HG03469 (cell line): ENCODE data around the gene DUS2.

Experiments
- ATAC-seq: cut with Tn5 transposase; IDR thresholded peaks from one replicate; pipeline ENCODE4 v1.9.1; 2021; ENCODE audit warnings: mild to moderate bottlenecking, moderate library complexity, moderate number of reproducible peaks; ENCODE audit not compliant: unreplicated experiment

DUS2 gene

GRCh38 chr16:68040506-68041288 lies 17.6 kb downstream of the DUS2 start:
- no peak for ATAC-seq

DNA sequence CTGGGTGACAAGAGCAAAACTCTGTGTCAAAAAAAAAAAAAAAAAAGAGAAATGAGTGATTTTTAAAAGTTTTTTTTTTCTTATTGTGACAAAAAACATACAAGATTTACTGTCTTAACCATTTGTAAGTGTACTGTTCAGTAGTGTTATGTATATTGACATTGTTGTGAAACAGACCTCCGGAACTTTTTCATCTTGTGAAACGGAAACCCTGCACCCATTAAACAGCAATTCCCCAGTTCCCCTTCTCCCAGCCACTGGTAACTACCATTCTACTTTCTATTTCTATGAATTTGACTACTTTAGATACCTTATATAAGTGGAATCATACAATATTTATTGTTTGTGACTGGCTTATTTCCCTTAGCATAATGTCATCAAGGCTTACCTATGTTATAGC lies 18.7 kb downstream of the DUS2 start:
- ATAC-seq, result no peak

DNA sequence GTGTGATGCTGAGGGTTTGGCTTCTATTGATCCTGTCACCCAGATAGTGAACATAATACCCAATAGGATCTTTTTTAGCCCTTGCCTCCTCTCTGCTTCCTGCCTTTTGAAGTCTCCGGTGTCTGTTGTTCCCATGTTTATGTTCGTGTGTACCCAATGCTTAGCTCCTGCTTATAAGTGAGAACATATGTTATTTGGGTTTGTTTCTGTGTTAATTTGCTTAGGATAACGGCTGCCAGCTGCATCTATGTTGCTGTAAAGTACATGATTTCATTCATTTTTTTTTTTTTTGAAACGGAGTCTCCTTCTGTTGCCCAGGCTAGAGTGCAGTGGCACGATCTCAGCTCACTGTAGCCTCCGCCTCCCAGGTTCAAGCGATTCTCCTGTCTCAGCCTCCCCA lies 23.0 kb downstream of the DUS2 start:
- ATAC-seq, result no peak

GRCh38 chr16:68047987-68048386 lies 24.9 kb downstream of the DUS2 start:
- no peak for ATAC-seq

- no peak for ATAC-seq
Observed at GRCh38 chr16:68049449-68049848, 26.4 kb downstream of the DUS2 start.

- no peak for ATAC-seq
Observed at GRCh38 chr16:68055395-68055794, 32.3 kb downstream of the DUS2 start.

DNA sequence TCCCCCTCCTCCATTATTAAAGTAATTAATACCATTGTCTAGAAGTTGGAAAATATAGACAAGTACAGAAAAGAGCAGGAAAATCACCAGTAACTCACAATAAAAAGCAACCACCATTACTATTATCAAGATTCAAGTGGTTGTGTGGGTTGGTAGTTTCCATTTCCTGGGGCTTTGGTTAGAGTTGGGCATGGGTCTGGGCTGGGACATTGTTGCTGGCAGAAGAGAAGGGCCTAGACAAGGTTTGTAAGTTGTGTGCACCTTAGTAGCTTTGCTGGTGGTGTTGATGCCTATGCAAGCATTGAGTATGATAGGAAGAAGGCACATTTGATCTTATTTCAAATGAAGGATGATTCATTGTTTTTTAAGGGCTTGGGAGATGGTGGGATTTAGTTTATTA lies 36.7 kb downstream of the DUS2 start:
- ATAC-seq, result no peak

DNA sequence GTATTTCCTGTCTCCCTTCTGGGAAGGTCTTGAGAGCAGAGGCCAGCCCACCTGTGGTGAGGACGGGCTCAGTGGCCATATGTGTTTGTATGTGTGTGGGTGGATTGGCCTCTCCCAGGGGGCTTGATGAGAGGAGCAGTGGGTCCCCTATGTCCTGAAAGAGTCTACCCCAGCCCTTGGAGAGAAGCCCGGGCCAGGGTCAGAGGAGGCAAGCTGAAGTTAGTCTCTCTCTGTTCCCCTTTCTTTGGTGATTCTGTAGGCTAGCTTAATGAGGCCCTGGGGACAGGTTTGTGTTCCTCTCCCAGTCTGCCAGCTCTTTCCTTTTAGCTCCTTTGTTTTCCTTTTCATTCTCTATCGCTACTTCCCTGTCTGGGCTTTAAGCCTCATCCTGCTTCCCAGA lies 38.3 kb downstream of the DUS2 start:
- no peak for ATAC-seq

DNA sequence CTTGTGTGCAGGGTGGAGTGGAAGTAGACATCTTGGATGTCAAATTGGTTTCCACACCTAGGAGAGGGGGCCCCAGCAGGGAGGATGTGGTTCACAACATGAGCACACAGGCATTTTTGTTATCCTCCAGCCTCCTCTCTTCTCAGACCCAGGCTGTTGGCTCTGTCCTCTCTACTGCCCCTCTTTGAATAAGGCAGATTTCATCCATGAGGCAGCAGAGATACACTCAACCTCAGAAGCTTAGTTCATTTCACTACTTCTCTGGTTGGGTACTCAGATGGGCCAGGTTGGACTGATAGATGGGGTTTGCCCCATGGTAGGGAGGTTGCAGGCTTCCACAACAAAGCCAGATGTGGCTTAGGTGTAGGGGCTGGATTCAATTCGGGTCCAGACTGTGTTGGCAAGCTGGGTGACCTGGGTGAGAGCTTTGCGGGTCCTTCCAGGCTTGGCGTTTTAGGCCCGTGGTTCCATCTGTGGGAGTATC lies 39.9 kb downstream of the DUS2 start:
- no peak for ATAC-seq

DNA sequence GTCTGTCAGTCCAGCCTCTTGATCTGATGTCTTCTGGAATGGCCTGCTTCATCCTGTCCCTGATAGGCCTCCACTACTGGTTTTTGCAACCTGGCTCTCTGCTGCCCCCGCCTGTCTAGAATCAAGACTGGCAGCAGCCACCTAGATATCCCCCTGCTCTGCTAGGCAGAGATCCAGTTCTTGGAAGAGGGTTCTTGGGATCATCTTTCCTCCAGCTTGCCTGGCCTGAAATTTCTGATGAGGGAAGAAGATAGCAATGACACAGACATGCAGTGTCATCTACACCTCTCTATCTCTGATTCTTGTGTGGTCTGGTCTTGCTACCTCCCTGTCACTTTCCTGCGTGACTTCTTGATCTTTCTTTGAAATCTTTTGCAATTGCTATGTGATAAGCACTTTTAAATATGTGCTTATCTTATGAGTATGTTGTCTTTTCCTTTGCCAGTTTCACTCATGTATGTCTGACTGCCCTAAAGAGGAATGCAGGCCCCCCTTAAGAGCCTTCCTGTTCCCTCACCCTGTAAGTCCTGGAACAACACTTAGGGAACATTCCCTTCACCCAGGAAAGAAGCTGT lies 41.8 kb downstream of the DUS2 start:
- ATAC-seq, result no peak

- ATAC-seq, result no peak
Observed at GRCh38 chr16:68065716-68066305, 42.7 kb downstream of the DUS2 start.

- no peak for ATAC-seq
Observed at GRCh38 chr16:68066763-68067162, 43.7 kb downstream of the DUS2 start.

GRCh38 chr16:68068926-68069325 lies 45.8 kb downstream of the DUS2 start:
- no peak for ATAC-seq

DNA sequence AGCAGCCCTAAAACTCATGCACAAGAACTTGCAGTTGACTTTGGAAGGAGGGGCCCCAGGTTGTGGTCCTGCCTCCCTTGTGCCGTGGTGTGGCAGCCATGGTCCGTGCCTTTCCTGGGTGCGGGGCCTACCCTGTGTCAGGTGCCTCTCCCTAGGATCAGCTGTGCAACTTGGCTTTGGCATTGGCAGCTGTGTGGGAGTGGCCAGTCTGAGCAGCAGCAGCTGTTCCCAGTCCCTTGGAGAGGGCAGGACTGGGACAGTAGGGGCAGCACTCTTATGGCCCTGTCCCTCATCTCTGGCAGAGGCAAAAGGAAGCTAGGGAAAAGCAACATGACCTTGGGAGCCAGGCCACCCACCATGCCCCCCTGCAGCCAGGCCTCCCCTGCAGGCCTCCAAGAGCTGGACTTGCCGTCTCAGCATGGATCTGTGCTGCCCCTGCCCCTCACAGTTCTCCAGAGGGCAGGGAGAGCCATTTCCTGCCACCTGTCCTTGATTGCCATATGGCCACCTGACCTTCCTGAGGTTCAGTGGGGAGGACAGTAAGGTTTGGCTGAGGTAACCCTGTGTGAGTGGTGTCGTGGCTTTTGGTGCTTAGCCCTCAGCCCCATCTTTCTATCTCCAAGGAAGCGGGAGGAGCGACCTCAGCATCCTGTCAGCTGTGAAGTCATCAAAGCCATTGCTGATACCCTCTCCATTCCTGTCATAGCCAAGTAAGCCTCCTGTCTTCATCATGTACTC lies 46.6 kb downstream of the DUS2 start:
- no peak for ATAC-seq

DNA sequence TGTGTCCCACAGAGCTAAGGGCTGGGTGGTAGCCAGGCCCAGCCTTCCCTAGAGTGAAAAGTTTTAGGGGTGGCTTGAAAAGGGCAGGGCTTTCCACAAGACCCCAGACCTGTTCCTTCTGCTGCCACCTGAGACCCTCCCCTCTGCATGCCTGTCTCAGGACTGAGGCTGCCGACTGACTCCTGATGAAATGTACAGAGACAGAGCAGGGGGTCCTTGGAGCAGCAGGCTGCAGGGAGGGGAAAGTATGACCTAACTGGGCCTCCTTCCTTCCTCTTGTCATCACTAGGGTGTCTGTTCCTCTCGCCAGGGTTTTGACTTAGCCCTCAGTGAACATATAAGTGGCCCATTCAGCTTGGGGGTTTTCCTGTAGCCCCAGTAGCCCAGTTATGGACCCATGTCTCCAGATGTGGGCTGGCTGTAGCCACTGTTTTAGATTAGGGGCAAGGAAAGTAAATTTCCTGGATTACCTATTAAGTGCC lies 47.2 kb downstream of the DUS2 start:
- ATAC-seq, result no peak

DNA sequence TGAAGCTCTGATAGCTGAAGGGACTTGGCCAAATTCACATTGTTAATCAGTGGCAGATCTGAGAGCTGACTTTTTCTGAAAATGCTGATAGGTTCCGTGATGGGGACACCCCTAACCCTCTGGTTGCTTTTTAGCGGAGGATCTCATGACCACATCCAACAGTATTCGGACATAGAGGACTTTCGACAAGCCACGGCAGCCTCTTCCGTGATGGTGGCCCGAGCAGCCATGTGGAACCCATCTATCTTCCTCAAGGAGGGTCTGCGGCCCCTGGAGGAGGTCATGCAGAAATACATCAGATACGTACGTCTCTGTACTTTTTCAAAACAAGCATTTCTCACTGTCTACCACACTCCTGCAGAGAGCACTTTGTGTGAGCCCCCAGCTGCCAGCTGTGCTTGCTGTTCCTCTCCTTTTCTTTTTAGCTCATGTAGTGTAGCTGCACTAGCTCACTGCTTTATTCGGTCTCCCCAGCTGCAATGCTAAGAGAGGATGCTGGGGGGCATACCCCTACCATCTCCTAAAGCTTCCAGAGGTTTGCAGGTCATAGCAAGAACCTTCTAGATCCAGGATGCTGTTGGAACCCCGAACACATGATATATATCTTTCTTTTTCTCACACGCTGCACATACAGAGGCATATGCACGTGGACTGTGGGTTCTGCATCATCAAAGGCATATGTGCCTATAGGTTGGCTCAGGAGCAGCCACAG lies 47.9 kb downstream of the DUS2 start:
- no peak for ATAC-seq

DNA sequence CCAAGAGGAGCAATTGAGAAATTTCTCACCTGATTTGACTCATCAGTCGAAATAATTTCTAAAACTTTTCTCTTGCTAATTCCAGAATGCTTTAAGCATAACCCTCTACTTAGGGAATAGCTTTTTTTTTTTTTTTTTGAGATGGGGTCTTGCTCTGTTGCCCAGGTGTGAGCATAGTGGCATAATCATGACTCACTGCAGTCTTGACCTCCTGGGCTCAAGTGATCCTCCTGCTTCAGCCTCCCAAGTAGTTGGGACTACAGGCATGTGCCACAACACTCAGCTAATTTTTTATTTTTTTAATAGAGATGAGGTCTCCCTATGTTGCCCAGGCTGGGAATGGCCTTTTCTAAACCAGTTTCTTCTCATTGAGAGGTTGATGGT lies 48.4 kb downstream of the DUS2 start:
- ATAC-seq, result no peak

DNA sequence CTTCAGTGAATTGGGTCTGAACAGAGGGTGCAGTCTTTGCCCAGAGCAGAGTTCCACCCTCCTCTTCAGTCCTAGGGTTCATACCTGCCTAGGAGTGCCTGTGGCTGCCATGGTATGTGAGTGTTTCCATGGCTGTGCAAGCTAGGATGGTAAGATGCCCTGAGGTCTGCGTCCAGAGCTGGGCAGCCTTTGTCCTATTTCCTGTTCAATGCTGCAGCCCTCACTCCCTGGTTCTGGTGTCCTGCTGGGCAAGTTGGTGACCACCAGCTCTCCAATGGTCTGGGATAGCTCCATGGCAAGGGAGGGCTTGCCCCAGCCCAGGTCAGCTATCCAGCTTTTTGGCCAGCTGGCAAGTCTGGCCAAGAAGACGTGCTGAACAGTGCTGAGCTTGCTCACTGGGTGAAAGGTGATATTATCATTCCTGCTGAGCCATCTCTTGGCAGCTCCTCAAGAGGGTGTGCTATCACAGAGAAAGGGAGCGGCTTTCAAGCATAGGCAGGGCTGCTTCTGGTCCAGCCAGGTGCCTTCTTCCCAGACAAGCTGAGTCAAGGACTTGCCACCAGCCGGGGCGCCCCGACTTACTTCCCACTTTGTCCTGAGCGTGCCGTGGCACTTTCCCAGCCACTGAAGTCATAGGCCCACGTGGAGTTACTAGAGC lies 49.1 kb downstream of the DUS2 start:
- ATAC-seq, result no peak

DNA sequence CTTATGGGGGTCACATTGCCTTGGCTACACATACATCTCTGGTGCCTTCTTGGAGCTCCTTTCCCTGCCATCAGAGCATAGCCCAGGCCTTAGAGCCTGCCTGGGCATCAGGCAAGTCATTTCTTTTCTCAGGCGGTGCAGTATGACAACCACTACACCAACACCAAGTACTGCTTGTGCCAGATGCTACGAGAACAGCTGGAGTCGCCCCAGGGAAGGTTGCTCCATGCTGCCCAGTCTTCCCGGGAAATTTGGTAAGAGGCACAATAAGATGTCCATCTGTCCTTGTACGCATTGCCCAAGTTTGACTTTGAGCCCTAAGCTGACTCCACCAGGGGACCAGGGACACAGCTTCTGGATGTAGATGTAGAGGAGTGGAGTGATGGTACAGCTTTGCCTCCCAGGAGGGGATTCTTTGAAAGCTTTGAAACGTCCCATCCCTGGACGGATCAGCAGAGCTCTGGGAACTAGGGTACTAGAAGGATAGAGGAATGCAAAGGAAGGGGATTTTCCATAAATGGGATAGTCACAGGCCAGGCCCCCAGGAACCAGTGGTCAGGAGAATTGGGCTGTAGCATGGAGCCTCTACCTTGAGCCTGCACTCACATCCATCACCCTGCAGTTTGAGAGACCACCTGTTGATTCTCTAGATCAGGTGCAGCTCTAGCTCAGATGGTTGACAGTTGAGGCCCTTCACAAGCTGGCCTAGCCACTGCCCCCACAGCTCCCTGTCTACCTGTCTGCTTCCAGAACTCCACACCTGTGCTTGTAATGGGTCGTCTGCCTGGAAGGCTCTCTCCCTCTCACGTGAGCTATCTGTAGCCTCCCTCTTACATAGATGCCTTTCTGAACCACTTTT lies 51.0 kb downstream of the DUS2 start:
- no peak for ATAC-seq
